ENCODE results near the gene TMEM150A.

The TMEM150A gene

DNA sequence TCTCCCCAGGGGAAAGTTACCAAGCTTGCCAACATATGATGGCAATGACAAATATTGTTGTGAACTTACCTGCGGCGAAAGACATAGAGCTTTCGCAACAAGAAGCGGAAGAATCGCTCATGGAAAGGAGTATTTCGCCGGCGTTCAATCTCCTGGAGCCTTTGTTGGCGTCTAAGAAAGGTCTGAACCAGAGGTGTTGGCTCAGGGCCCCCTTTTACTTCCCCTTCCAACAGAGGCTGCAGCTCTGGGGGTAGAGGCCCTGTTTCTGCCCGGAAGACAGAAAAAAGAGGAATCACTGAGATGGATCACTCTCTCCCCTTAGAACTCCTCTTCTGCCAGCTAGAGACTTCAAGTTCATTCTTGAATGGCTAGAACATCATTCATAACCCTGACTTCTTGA lies 52.0 kb downstream of the TMEM150A start:
- Histone ChIP-seq H3K18ac (ENCODE audit: low read length) (no peak overlapping the region), H3K4ac (ENCODE audit: low read length) (no peak overlapping the region), H2AK5ac (ENCODE audit: low read depth, low read length) (no peak overlapping the region), H2BK120ac (ENCODE audit: low read depth, low read length) (no peak overlapping the region), H2BK12ac (ENCODE audit: low read length) (no peak overlapping the region), H3K4me3 (ENCODE audit: low read length in 2 of 2) (no peak overlapping the region), H2BK5ac (ENCODE audit: low read length) (no peak overlapping the region), H3K9ac (ENCODE audit: low read depth, low read length, poor library complexity) (no peak overlapping the region), H4K8ac (ENCODE audit: low read depth, low read length) (no peak overlapping the region), H3K14ac (ENCODE audit: low read length) (no peak overlapping the region), H3K79me1 (ENCODE audit: low read depth, low read length) (no peaks in the 10 kb centered on the region), H3K27ac (replicated peaks; ENCODE audit: low read length) (no peak overlapping the region), H3K4me1 (ENCODE audit: control insufficient read depth in 2 of 2, insufficient read depth in 1 of 2, low read depth in 1 of 2, low read length in 2 of 2) (no peaks in the 10 kb centered on the region), H3K36me3 (replicated peaks in 1 of 2; ENCODE audit: control insufficient read depth in 2 of 2, insufficient read depth in 2 of 2, low read length in 2 of 2) (peaks cover 36 to 90% of the 10 kb centered on the region in 2 donors), H3K9me3 (replicated peaks in 1 of 2; ENCODE audit: control insufficient read depth in 2 of 2, insufficient read depth in 1 of 2, low read depth in 1 of 2, low read length in 2 of 2) (no peaks in the 10 kb centered on the region), H2AFZ (ENCODE audit: low read length) (no peak overlapping the region), H2BK15ac (ENCODE audit: low read length) (no peak overlapping the region), H3K23ac (ENCODE audit: low read depth, low read length, poor library complexity) (no peak overlapping the region), H3K4me2 (ENCODE audit: insufficient read depth, low read length, poor library complexity, severe bottlenecking) (no peak overlapping the region), H3K27me3 (ENCODE audit: control insufficient read depth in 3 of 3, insufficient read depth in 3 of 3, low read depth in 1 of 3, low read length in 3 of 3) (no peaks in the 10 kb centered on the region), H4K91ac (ENCODE audit: low read depth, low read length, poor library complexity) (no peak overlapping the region)
- WGBS, 2 donors (ENCODE audit: extremely low coverage in 2 of 2, insufficient read length in 2 of 2, insufficient replicate concordance in 1 of 2) = no CpG with 5 or more reads among the region's 10 CpGs
- no peak for DNase-seq (ENCODE audit: low spot score)

DNA sequence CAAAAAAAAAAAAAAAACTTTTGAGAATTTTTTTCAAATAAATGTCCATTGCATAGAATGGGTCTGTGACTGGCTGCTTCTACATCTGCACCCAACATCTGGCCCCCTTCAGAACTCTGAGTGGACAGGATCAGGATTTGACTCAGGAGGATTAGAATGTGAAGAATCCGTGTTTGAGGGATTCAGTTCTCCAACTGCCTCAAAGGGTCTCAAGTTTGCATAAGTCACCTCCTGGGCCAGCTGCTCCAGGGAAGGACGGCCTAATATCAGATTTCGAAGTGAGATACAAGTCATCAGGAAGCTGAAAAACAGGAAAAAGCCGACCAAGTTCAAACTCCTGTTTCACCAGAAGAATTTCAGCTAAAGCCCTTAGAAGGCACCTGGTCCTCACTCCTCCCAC lies 52.7 kb downstream of the TMEM150A start:
- WGBS, 2 donors (ENCODE audit: extremely low coverage in 2 of 2, insufficient read length in 2 of 2, insufficient replicate concordance in 1 of 2) = no CpG with 5 or more reads among the region's 4 CpGs
- no peaks in the 10 kb centered on the region for H3K4me1 ChIP-seq (ENCODE audit: control insufficient read depth in 2 of 2, insufficient read depth in 1 of 2, low read depth in 1 of 2, low read length in 2 of 2)

DNA sequence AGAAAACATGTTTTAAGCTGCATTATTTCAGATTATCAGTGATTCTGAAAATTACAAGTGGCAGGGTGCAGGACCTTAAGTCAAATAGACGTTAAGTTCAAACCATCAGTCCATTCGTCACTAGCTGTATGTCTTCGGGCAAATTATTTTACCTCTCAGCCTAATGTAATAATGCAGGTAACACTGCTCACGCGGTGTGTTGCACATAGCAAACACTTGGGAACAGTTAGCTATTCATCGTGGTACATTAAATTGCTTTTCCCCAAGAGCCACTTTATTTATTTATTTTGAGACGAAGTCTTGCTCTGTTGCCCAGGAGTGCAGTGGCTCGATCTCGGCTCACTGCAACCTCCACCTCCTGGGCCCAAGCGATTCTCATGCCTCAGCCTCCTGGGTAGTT lies 53.4 kb downstream of the TMEM150A start:
- WGBS, 2 donors (ENCODE audit: extremely low coverage in 2 of 2, insufficient read length in 2 of 2, insufficient replicate concordance in 1 of 2) = no CpG with 5 or more reads among the region's 10 CpGs
- H2AK5ac ChIP-seq (ENCODE audit: low read depth, low read length) = no peak overlapping the region
- no peak overlapping the region for H3K4me2 ChIP-seq (ENCODE audit: insufficient read depth, low read length, poor library complexity, severe bottlenecking)
- no peaks in the 10 kb centered on the region for H3K9me3 ChIP-seq (replicated peaks in 1 of 2; ENCODE audit: control insufficient read depth in 2 of 2, insufficient read depth in 1 of 2, low read depth in 1 of 2, low read length in 2 of 2)
- no peak overlapping the region for H3K14ac ChIP-seq (ENCODE audit: low read length)
- H3K27ac ChIP-seq (replicated peaks; ENCODE audit: low read length) = no peak overlapping the region
- no peak overlapping the region for H4K8ac ChIP-seq (ENCODE audit: low read depth, low read length)
- no peaks in the 10 kb centered on the region for H3K79me1 ChIP-seq (ENCODE audit: low read depth, low read length)
- H2BK5ac ChIP-seq (ENCODE audit: low read length) = no peak overlapping the region
- H2BK120ac ChIP-seq (ENCODE audit: low read depth, low read length) = no peak overlapping the region
- H3K4ac ChIP-seq (ENCODE audit: low read length) = no peak overlapping the region
- no peak overlapping the region for H2BK15ac ChIP-seq (ENCODE audit: low read length)
- no peak for DNase-seq (ENCODE audit: low spot score)
- no peak overlapping the region for H3K4me3 ChIP-seq (ENCODE audit: low read length in 2 of 2)
- H3K4me1 ChIP-seq (ENCODE audit: control insufficient read depth in 2 of 2, insufficient read depth in 1 of 2, low read depth in 1 of 2, low read length in 2 of 2) = no peaks in the 10 kb centered on the region
- H3K36me3 ChIP-seq (replicated peaks in 1 of 2; ENCODE audit: control insufficient read depth in 2 of 2, insufficient read depth in 2 of 2, low read length in 2 of 2) = peaks cover 33 to 90% of the 10 kb centered on the region in 2 donors
- H3K23ac ChIP-seq (ENCODE audit: low read depth, low read length, poor library complexity) = no peak overlapping the region
- H4K91ac ChIP-seq (ENCODE audit: low read depth, low read length, poor library complexity) = no peak overlapping the region
- H3K18ac ChIP-seq (ENCODE audit: low read length) = no peak overlapping the region
- no peak overlapping the region for H2BK12ac ChIP-seq (ENCODE audit: low read length)
- H3K27me3 ChIP-seq (ENCODE audit: control insufficient read depth in 3 of 3, insufficient read depth in 3 of 3, low read depth in 1 of 3, low read length in 3 of 3) = no peaks in the 10 kb centered on the region
- H2AFZ ChIP-seq (ENCODE audit: low read length) = no peak overlapping the region
- H3K9ac ChIP-seq (ENCODE audit: low read depth, low read length, poor library complexity) = no peak overlapping the region

More for the DNA sequence above, 52.7 kb downstream of the TMEM150A start:
- Histone ChIP-seq H3K79me1 (ENCODE audit: low read depth, low read length) (no peaks in the 10 kb centered on the region), H3K9ac (ENCODE audit: low read depth, low read length, poor library complexity) (no peak overlapping the region), H4K91ac (ENCODE audit: low read depth, low read length, poor library complexity) (no peak overlapping the region), H3K14ac (ENCODE audit: low read length) (no peak overlapping the region), H3K23ac (ENCODE audit: low read depth, low read length, poor library complexity) (no peak overlapping the region), H3K27ac (replicated peaks; ENCODE audit: low read length) (no peak overlapping the region), H4K8ac (ENCODE audit: low read depth, low read length) (no peak overlapping the region), H3K4me2 (ENCODE audit: insufficient read depth, low read length, poor library complexity, severe bottlenecking) (no peak overlapping the region), H3K27me3 (ENCODE audit: control insufficient read depth in 3 of 3, insufficient read depth in 3 of 3, low read depth in 1 of 3, low read length in 3 of 3) (no peaks in the 10 kb centered on the region), H3K18ac (ENCODE audit: low read length) (no peak overlapping the region), H2BK15ac (ENCODE audit: low read length) (no peak overlapping the region), H3K9me3 (replicated peaks in 1 of 2; ENCODE audit: control insufficient read depth in 2 of 2, insufficient read depth in 1 of 2, low read depth in 1 of 2, low read length in 2 of 2) (no peaks in the 10 kb centered on the region), H3K36me3 (replicated peaks in 1 of 2; ENCODE audit: control insufficient read depth in 2 of 2, insufficient read depth in 2 of 2, low read length in 2 of 2) (peaks cover 33 to 90% of the 10 kb centered on the region in 2 donors), H2BK12ac (ENCODE audit: low read length) (no peak overlapping the region), H2BK5ac (ENCODE audit: low read length) (no peak overlapping the region), H2AK5ac (ENCODE audit: low read depth, low read length) (no peak overlapping the region), H2AFZ (ENCODE audit: low read length) (no peak overlapping the region), H3K4ac (ENCODE audit: low read length) (no peak overlapping the region), H2BK120ac (ENCODE audit: low read depth, low read length) (no peak overlapping the region), H3K4me3 (ENCODE audit: low read length in 2 of 2) (no peak overlapping the region)
- DNase-seq (ENCODE audit: low spot score) = no peak

DNA sequence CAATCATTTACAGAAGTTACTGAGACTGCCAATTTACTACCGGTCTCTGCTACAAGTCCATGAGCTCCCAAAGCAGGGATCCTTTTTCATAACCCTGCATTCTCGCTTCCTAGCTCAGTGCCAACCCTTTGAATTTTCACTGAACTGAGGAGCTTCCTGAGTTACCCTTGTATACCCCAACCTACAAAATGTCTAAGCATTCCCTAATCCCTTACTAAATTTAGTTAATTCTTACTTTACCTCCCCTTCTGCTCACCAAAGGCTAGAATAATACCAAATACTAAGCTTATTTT lies 53.9 kb downstream of the TMEM150A start:
- H2BK5ac ChIP-seq (ENCODE audit: low read length) = no peak overlapping the region
- no peaks in the 10 kb centered on the region for H3K79me1 ChIP-seq (ENCODE audit: low read depth, low read length)
- H2BK15ac ChIP-seq (ENCODE audit: low read length) = no peak overlapping the region
- no peak overlapping the region for H2AFZ ChIP-seq (ENCODE audit: low read length)
- no peak overlapping the region for H3K4ac ChIP-seq (ENCODE audit: low read length)
- peaks cover 33 to 91% of the 10 kb centered on the region in 2 donors for H3K36me3 ChIP-seq (replicated peaks in 1 of 2; ENCODE audit: control insufficient read depth in 2 of 2, insufficient read depth in 2 of 2, low read length in 2 of 2)
- H3K27ac ChIP-seq (replicated peaks; ENCODE audit: low read length) = no peak overlapping the region
- H3K23ac ChIP-seq (ENCODE audit: low read depth, low read length, poor library complexity) = no peak overlapping the region
- no peak overlapping the region for H4K91ac ChIP-seq (ENCODE audit: low read depth, low read length, poor library complexity)
- no peak overlapping the region for H3K18ac ChIP-seq (ENCODE audit: low read length)
- no peak overlapping the region for H3K14ac ChIP-seq (ENCODE audit: low read length)
- no peak for DNase-seq (ENCODE audit: low spot score)
- H3K9ac ChIP-seq (ENCODE audit: low read depth, low read length, poor library complexity) = no peak overlapping the region
- no CpG with 5 or more reads among the region's 2 CpGs for WGBS, 2 donors (ENCODE audit: extremely low coverage in 2 of 2, insufficient read length in 2 of 2, insufficient replicate concordance in 1 of 2)
- H2AK5ac ChIP-seq (ENCODE audit: low read depth, low read length) = no peak overlapping the region
- H3K4me3 ChIP-seq (ENCODE audit: low read length in 2 of 2) = no peak overlapping the region
- H3K9me3 ChIP-seq (replicated peaks in 1 of 2; ENCODE audit: control insufficient read depth in 2 of 2, insufficient read depth in 1 of 2, low read depth in 1 of 2, low read length in 2 of 2) = no peaks in the 10 kb centered on the region
- no peak overlapping the region for H2BK12ac ChIP-seq (ENCODE audit: low read length)
- no peaks in the 10 kb centered on the region for H3K27me3 ChIP-seq (ENCODE audit: control insufficient read depth in 3 of 3, insufficient read depth in 3 of 3, low read depth in 1 of 3, low read length in 3 of 3)
- no peak overlapping the region for H3K4me2 ChIP-seq (ENCODE audit: insufficient read depth, low read length, poor library complexity, severe bottlenecking)
- no peak overlapping the region for H2BK120ac ChIP-seq (ENCODE audit: low read depth, low read length)
- no peaks in the 10 kb centered on the region for H3K4me1 ChIP-seq (ENCODE audit: control insufficient read depth in 2 of 2, insufficient read depth in 1 of 2, low read depth in 1 of 2, low read length in 2 of 2)
- no peak overlapping the region for H4K8ac ChIP-seq (ENCODE audit: low read depth, low read length)
